Stimulated activated CD8-positive, alpha-beta memory T cell treated with anti-CD3 and anti-CD28 coated beads, Interleukin-4, amount 100 ng/mL, for 4 hours (primary cell): ENCODE results near the gene LRFN3.
A peak's percentile ranks its signal among the peaks of the same experiment; 100 is the strongest.
"Not testable (repeated sequence)": the region's sequence is repeated elsewhere in the genome, so short reads cannot be mapped to it uniquely, and the experiment has no call there.

Experiments
- DNase-seq, 2 donors: peaks; one replicate each; pipeline ENCODE4 v3.0.0-alpha.2; 2020; ENCODE audit warnings: low read depth in 2 of 2, low spot score in 1 of 2

The LRFN3 gene

GRCh38 chr19:35938282-35939224 lies 2.4 kb downstream of the LRFN3 start:
- DNase-seq: no peak

- no peak for DNase-seq
Observed at GRCh38 chr19:35939307-35940077, 3.3 kb downstream of the LRFN3 start.

- DNase-seq: no peak
Observed at GRCh38 chr19:35940078-35940775, 4.1 kb downstream of the LRFN3 start.

GRCh38 chr19:35940839-35941238 lies 4.7 kb downstream of the LRFN3 start:
- no peak for DNase-seq

DNA sequence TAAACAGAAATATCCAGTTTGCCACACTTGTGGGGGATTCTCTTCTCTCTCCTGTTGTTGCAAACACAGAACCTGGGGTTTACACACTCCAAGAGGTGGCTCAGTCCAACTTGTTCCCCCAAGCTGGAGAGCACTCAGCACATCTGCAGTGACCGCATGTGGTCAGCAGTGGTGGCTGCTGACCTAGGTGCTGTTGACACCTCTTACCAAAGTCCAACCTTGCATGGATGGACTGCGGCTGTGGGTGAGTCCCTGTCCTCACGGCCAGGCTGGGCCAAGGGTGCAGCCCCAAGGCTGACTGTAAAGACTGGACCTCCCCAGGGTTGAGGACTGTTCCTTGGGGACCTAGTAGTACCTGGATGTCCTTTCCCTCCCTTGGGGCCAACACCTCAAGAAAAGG lies 6.1 kb downstream of the LRFN3 start:
- no peak for DNase-seq

- no peak for DNase-seq
Observed at GRCh38 chr19:35943321-35944301, 7.4 kb downstream of the LRFN3 start.

GRCh38 chr19:35944556-35944955 lies 8.4 kb downstream of the LRFN3 start:
- no peak for DNase-seq

DNA sequence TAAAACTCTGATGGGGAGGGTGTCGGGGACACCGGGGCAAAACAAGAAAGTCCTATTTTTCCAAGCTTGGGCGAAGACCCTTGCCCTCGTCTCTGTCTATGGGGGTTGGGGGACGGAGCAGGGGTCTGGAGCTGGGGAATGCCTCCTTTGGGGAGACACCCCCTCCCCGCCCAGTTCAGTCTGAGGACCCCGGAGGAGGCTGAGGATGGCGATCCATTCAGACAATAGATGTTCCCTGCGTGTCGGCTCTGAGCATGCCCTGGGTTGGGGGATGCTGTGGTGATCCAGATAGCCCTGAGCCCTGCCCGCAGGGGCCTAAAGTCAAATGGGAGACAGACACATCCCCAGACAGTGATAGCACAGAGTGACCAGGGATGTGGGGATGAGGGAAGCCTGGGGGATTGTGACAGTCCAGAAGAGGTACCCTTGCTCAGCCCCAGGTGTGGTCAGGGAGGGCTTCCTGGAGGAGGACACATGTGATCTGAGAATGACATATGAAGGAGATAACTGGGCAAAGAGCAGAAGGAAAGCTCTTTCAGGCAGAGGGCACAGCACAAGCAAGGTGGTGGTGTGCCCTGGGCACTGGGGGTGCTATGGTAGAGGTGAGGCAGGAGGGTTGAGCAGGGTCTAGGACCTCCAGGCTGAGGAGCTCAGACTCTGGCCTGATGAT lies 9.1 kb downstream of the LRFN3 start:
- no peak for DNase-seq

DNA sequence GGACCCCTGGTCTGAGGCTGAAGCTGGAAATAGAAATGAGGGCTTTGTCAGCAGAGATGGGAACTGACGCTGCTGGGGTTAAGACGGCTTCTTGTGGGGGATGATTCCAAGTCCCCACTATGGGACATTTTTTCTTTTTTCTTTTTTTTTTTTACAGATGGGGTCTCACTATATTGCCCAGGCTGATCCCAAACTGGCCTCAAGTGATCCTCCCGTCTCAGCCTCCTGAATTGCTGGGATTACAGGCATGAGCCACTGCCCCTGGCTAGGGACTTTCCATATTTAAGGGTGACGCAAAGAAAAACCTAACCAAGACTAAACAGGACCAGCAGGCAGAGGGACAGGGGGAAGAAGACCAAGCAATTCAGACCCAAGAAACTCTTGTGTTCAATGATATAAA lies 10.0 kb downstream of the LRFN3 start:
- no peak for DNase-seq

- DNase-seq: no peak
Observed at GRCh38 chr19:35949131-35949530, 13.0 kb downstream of the LRFN3 start.

DNA sequence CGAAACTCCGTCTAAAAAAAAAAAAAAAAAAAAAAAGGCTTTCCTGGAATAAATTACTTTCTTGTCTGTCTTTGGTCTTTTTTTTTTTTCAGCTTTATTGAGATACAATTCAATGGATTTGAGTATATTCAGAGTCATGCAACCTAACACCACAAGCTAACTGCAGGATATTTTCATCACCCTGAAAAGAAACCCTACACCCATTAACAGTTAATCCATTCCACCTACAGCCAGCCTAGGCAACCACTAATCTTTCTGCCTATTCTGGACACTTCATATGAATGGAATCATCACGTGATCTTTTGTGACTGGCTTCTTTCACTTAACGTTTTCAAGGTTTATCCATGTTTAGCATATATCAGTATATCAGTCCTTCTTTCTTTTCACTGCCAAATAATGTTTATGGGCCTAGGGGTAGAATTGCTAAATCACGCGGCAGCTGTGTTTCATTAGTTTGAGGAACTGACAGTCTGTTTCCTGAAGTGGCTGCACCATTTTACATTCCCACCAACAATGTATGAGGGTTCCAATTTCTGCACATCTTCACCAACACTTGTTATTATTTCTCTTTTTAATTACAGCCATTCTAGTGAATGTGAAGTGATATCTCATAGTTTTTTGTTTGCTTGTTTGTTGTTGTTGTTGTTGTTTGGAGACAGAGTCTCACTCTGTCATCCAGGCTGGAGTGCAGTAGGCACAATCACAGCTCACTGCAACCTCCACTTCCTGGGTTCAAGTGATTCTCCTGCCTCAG lies 19.9 kb downstream of the LRFN3 start:
- no peak for DNase-seq

DNA sequence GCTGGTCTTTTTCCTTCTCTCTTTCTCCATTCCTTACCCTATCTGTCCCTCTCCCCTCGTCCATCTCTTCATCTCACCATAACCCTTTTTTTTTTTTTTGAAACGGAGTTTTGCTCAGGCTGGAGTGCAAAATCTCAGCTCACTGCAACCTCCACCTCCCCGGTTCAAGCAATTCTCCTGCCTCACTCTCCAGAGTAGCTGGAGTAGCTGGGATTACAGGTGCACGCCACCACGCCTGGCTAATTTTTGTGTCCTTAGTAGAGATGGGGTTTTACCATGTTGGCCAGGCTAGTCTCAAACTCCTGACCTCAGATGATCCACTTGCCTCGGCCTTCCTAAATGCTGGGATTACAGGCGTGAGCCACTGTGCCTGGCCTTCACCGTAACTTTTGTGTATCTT lies 21.2 kb downstream of the LRFN3 start:
- DNase-seq: not testable (repeated sequence)

DNA sequence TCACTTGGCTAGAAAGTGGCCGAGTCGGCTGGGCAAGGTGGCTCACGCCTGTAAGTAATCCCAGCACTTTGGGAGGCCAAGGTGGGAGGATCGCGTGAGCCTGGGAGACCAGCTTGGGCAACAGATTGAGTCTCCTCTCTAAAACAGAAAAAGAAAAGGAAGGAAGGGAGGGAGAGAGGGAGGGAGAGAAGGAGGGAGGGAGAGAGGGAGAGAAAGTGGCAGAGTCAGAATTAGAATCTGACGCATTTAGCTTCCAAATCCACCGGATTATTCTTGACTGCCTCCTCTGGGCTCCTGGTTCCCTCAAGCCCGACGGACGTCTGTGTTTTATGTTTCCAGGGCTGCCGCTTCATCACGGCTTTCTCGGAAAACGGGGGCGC lies 22.5 kb downstream of the LRFN3 start:
- DNase-seq: no peak

DNA sequence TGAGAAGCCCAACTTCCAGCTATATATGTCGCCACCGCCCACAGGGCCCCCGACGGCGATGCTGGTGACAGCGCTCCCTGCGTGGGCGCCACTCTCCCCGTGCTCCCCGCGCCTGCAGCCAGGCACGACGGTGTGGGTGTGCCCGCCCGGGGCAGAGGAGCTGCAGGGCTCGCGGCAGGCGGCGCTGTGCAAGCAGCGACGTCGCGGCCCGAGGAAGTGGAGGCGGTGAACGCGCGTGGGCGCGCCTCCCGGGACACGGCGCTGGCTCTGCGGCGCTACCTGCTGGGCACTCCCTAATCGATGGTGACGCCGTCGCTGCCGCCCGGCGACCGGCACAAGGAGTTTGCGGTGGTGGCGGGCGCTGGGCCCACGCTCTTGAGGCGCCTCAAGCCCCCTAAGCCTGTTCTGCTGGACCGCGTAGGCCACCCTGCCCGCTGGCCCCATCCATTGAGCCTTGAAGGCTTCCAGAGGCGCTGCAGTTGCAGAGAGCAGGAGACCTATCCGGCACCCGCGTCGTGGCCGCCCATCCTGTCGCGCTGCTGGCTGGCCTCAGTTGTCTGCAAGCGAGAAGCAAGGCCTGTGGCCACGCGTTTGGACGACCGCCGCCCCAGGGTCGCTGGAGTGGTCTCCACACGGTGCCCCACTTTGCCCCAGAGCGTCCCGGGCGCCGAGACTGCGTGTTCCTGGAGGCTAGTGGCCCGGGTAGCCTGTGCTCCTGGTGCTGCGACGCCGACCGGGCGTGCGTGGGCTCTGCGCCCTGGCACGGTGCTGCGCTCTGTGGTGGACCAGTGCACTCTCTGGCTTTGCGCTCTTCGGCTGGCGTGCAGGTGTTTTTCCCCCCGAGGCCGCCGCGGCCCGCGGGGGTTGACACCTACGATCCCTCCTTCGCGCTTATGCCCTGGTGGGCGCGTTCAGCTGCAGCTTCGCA lies 23.1 kb downstream of the LRFN3 start:
- DNase-seq: peak; percentile 81 to 85

DNA sequence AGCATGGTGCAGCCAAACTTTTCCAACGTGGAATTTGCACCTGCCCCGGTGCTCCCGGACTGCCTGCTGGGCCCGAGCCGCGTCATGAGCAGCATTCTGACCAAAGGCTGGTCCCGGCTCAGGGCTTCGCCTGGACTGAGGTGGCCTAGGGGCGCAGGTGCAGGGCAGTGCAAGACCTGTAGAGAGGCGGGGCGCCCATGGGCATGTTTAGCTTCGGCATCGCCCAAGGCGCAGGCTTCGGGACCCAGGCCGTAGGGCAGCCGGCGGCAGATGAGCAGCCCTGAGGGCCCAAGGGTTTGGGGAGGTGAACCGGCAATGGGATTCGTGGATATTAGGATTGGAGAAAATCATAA lies 23.8 kb downstream of the LRFN3 start:
- no peak for DNase-seq

DNA sequence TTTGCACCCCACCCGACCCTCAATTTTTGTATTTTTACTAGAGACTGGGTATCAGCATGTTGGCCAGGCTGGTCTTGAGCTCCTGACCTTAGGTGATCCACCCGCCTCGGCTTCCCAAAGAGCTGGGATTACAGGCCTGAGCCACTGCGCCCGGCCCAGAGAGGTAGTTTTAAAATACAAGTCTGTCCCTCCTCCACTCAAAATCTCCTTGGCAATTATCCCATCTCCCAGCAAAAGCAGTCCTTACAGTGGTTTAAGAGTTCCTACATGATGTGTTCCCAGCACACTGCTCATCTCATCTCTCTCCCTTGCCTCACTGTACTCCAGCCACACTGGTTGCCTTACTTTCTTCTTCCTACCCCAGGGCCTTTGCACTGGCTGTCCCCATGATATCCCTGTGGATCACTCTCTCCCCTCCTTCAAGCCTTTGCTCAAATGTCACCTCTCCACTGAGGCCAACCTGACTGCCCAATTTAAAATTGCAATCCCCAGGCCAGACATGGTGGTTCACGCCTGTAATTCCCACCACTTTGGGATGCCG lies 24.3 kb downstream of the LRFN3 start:
- DNase-seq: no peak

- DNase-seq: no peak
Observed at GRCh38 chr19:35963514-35963913, 27.3 kb downstream of the LRFN3 start.

DNA sequence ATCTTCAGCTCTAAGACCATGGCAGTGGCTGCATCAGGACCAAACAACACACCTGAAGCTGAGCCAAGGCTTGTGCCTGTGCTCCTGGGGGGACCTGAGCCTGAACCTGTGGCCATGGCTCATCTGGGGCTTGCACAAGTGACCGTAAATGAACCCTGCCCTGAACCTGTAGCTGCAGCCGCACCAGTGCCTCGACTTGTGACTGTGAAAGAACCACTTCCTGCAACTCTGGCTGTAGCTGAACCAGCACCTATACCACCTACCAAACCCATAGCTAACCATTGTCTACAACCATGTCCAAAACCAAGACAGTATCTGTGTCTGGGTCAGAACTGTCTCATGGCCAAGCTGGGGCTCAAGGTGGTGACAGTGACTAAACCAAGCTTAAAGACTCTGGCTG lies 30.6 kb downstream of the LRFN3 start:
- no peak for DNase-seq
